SKM-1 treated with dmso at 0.1 percent for 144 hours (cell line): ENCODE results near the gene HIVEP1.

Experiments used
- DNase-seq: peaks from one replicate; lab custom pipeline; 2025; ENCODE audit not compliant: unreplicated experiment; lab: John Stamatoyannopoulos, UW

Gene HIVEP1

DNA sequence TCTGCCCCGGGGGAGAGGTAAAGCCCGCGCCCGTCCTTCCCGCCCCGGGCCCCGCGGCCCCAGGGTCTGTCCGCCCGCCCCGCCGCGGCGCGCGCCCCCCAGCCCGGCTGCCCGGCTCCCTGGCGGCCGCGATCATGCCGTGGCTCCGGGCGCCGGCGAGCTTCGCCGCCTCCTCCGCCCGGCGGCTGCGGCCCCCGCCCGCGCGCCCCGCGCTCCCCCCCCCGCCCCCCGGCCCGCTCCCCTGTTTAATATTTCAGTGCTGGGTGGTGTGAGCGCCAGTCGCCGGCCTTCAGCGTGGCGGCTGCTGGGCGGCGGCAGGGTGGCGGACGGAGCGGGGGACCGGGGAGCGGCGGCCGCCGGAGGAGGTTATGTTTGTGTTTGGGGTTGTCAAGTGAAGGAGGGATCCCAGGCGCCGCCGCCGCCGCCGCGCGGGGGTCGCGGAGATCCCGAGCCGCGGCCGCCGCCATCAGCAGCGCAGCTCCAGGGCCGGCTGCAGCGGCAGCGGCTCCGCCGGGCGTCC is at the start of gene HIVEP1:
Gene HIVEP1 (plus strand): TSS at position 275 of the 520 bp plus-strand sequence. CDS start 3,317 bp downstream, outside the sequence.
- DNase-seq: no peak

GRCh38 chr6:11963756-11964500 is 48.2 kb upstream of the HIVEP1 start:
- DNase-seq: no peak

DNA sequence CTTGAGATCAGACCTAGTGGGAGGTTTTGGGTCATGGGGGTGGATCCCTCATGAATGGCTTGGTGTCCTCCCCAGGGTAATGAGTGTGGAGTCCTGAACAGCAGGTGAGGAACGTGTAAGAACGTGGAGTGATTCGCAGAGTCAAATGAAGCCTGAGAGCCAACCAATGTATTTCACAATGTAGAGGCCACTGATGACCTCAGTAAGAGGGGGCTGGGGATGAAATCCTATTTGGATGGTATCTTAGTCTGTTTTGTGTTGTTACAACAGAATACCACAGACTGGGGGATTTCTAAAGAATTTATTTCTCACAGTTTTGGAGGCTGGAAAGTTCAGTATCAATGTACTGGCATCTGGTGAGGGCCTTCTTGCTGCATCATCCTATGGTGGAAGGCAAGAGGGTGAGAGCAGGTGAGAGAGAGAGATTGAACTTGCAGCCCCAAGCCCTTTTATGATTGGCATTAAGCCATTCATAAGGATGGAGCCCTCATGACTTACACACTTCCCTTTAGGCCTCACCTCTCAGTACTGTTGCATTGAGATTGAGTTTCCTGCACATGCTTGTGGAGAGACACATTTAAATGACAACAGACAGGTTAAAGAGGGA is 47.3 kb upstream of the HIVEP1 start:
- no peak for DNase-seq

DNA sequence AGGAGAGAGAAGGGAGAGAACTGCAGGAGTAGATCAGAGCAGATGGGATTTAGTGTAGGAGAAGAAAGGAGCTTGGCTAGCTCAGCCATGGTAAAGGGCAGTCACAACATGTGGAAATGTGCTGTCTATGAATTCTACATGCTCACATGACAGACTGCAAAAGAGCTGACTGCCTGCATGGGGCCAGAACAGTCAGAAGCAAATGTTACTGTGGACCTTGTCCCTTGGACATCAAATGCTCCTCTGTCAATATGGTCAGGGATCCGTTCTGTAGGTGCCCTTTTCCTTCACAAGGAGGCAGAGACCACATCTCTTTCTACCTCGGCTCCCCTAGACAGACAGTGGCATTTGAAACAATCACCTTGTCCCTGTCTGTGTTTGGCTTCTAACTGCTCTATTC is 46.6 kb upstream of the HIVEP1 start:
- DNase-seq: no peak

- no peak for DNase-seq
These were observed 43.8 kb upstream of the HIVEP1 start for GRCh38 chr6:11968241-11968806.

GRCh38 chr6:11969092-11969491 is 43.0 kb upstream of the HIVEP1 start:
- DNase-seq: no peak

GRCh38 chr6:11970114-11970513 is 42.0 kb upstream of the HIVEP1 start:
- DNase-seq: no peak

DNA sequence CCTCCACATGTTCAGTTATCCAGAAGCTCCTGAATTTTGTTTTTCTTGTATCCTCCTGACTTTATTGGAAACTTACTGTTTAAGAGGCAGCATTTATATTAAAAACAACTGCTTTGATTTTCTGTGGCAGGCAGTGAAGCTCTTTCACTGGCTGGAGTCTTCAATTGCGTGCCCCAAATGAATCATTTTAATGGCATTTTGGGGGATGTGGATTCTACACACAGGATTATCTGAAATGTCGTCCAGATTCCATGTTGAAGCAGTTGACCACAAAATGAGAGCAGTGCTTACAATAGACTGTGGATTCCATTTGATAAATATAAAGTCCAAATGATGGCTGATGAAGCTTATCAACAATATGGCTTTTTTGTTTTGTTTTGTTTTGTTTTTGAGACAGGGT is 41.0 kb upstream of the HIVEP1 start:
- DNase-seq: no peak

GRCh38 chr6:11972270-11972669 is 39.8 kb upstream of the HIVEP1 start:
- DNase-seq: no peak

DNA sequence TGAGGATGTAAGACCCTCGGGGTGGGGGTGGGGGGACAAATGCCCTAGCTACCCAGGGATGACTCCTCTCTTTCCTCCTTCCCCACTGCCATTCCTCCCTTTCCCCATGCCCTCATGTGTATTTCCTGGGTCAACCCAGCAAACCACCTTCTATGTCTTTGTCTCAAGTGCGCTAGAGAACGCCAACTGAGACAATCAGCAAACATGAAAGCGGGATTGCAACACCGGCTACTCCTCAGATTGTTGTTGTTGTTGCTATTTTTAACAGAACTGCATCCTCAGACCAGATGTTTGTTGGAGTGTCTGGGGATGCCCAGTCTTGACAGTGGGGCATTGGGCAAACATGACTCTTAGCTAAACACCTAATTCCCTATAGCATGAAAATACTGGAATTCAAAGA is 39.3 kb upstream of the HIVEP1 start:
- DNase-seq: no peak

DNA sequence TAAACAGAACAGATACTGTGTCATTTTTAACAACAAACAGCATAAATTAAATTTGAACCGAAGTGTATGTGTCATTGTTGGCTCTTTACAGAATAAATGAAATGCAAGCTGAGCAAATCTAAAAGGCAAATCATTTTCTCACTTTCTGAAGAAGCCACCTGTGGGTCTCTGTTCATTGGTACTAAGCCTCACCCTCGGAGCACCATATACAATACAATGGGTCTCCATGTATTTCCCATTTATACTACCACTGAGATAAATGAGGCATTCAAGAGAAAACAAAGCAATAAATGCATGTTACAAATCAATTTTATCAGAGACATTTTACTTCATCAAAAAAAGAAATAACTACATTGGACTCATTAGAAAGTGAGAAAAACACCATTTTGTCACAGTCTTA is 38.9 kb upstream of the HIVEP1 start:
- DNase-seq: no peak

- no peak for DNase-seq
These were observed 38.0 kb upstream of the HIVEP1 start for GRCh38 chr6:11974089-11974488.

DNA sequence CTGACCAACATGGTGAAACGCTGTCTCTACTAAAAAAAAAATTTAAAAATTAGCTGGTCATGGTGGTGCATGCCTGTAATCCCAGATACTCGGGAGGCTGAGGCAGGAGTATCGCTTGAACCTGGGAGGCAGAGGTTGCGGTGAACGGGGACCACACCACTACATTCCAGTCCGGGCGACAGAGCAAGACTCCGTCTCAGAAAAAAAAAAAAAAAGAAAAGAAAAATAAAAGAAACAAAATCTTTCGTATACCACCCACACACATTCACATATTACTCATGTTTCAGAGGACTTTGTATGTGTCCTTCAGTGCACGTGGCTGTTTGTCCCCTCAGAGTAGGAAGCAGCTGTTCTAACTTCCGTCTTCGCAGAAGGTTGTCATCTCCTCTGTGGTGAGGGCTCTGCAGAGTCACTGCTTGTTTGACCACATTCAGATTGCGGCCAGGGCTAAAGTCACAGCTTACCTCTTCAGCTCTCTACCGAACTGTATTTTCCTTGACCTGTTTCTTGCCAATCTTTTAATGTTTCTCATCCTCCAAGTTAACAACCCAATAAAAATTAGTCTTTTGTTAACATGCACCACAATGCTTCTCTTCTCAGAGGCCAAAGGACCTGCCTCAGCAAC is 36.6 kb upstream of the HIVEP1 start:
- peak; percentile 92 for DNase-seq

DNA sequence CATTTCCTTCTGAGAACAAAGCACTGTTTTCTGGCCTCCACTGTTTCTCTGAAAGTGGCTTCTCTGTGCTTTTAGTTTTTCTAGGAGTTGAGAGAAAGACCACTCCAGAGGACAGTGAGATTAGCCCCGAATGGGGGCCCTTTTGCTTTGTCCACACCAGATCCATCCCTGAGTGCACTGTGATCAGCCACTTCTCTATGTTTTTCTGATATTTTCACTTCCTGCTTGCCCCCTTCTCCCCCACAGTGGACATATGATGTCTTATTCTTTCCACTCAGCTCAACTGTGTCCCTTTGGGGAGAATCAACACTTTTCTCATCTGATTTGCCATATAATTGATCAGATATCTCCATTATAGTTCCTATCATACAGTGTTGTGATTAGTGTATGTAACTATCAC is 35.6 kb upstream of the HIVEP1 start:
- DNase-seq: no peak

DNA sequence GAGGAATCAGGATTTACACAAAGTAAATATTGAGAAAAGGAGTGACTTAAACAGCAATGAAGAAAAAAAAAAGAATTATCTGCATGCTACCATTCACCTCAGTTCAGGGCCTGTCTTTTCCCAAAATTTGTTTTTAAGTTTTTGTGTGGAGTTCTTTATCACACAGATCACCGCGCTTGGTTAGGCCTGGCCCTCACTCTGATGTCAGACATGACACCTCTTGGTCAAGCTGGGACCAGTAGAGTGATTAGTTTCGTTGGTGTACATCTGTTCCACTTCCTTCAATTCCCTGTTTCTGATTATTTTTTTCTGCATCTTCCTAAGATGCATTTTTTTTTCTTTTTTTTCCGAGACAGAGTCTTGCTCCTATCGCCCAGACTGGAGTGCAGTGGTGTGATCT is 34.9 kb upstream of the HIVEP1 start:
- DNase-seq: no peak

DNA sequence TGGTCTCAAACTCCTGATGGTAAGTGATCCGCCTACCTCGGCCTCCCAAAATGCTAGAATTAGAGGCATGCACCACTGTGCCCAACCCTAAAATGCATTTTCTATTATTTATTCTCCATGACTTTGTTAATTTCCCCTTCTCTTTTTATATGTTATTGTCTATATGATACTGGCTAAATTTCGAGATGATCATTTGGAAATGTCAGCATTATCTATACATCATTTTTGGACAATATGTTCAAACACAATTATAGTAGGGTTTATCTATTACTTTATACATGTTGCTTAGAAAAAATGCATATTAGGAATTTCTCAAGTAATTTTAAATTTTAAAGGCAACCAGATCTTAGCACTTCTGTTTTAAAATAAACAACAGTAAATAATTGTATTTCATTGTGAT is 34.4 kb upstream of the HIVEP1 start:
- no peak for DNase-seq

- DNase-seq: no peak
These were observed 33.7 kb upstream of the HIVEP1 start for GRCh38 chr6:11978169-11978987.

DNA sequence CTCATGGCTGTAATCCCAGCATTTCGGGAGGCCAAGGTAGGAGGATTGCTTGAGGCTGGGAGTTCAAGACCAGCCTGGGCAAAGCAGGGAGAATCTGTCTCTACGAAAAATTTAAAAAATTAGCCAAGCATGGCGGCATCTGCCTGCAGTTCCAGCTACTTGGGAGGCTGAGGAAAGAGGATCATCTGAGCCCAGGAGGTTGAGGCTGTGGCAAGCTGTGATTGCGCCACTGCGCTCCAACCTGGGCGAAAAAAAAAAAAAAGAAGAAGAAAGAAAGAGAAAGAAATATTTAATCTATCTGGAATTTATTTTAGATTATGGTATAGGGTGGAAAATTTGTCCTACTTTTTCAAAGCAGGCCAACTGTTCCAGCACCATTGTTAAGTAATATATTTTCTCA is 32.2 kb upstream of the HIVEP1 start:
- no peak for DNase-seq

DNA sequence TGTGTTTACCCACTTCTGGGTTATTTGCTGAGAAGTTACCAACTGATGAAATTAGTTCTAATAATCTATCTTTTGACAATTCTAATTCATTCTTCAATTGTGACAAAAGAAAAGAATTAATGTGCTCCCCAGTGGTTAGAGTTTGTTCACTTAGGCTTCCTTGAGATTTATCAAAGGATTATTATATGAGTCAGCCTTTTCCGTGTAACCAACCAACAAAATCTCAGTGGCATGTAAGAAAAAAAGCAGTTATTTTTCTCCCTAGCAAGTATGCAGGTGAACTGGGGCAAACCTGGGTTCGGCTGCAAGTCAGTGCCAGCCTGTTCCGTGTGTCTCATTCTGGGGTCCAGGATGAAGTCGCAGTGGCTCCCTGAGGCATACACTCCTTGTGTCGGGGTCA is 28.8 kb upstream of the HIVEP1 start:
- no peak for DNase-seq

DNA sequence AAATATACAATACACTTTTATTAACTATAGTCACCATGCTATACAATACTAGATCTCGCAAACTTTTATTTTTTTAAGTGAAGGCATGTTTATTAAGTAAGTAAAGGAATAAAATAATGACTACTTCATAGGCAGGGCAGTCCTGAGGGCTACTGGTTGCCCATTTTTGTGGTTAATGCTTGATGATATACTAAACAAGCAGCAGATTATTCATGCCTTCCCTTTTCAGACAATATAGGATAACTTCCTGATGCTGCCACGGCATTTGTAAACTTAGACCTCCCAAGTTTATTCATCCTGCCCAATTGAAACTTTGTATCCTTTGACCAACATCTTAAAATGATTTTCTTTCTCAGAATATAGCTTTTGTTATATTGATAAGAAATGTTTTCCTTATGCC is 24.7 kb upstream of the HIVEP1 start:
- DNase-seq: no peak

DNA sequence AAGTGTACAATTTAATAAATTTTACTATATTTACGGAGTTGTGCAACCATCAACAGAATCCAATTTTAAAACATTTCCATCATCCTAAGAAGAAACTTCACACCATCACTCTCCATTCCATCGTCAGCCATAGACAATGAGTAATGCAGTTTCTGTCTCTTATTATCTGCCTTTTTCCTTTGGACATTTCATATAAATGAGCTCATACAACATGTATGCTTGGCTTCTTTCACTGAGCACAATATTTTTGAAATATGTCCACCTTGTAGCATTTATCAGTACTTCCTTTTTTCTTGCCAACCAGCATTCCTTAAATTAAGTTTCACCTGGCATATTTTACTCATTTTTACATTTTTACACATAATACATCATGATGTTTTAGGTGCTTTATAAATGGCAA is 22.7 kb upstream of the HIVEP1 start:
- no peak for DNase-seq
